Measurements from ENCODE around the gene COL26A1. TPM values are rescaled to one million over a fixed set of nuclear protein-coding genes. Genes with fewer than 3 reads are reported as not detected.

Gene COL26A1
- total RNA-seq, 2 donors from 2014 or later: 0.14 TPM; not detected in 1

DNA sequence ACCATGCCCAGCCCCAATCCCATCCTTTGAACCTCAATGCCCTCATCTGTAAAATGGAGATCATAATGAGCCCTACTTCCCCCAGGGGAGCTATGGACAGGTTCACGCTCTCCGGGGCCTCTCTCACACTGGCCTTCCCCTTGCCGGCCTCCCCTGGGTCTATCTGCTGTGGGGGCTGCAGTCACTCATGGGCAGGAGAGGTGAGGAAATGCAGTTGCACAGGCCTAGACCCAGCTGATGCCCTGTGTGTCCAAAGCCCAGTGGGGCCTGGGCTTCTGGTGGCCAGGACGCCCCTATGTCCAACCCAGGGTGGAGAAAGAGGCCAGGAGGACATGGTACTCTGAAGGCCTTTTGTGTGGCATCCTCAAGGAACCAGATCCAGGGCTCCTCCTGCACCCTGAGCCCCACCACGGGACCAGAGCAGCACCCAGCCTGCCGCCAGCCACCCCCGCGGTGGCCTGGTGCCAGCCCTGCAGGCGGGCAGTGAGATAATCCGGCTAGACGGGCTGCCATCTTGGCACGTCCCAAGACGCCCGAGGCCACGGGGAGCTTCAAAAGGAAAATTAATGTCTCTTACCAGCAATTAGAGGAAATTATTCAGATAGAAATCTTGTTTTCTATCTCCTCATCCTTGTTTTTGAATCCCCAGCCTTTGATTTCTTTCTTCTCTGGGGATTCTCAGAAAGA lies 227.4 kb downstream of the COL26A1 start:
- Histone ChIP-seq H3K9me3 (no peaks in the 10 kb centered on the region), H3K4me3 (no peak overlapping the region), H3K27ac (no peak overlapping the region), H3K36me3 (no peaks in the 10 kb centered on the region), H3K27me3 (replicated peaks; ENCODE audit: insufficient read depth) (no peaks in the 10 kb centered on the region), H3K4me1 (ENCODE audit: control insufficient read depth in 1 of 2, low read depth in 2 of 2) (no peaks in the 10 kb centered on the region)
- no peak for DNase-seq (ENCODE audit: low spot score)
- TF ChIP-seq, protein P1, sequence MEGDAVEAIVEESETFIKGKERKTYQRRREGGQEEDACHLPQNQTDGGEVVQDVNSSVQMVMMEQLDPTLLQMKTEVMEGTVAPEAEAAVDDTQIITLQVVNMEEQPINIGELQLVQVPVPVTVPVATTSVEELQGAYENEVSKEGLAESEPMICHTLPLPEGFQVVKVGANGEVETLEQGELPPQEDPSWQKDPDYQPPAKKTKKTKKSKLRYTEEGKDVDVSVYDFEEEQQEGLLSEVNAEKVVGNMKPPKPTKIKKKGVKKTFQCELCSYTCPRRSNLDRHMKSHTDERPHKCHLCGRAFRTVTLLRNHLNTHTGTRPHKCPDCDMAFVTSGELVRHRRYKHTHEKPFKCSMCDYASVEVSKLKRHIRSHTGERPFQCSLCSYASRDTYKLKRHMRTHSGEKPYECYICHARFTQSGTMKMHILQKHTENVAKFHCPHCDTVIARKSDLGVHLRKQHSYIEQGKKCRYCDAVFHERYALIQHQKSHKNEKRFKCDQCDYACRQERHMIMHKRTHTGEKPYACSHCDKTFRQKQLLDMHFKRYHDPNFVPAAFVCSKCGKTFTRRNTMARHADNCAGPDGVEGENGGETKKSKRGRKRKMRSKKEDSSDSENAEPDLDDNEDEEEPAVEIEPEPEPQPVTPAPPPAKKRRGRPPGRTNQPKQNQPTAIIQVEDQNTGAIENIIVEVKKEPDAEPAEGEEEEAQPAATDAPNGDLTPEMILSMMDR (IDR thresholded peaks at IDR 0.05): no peak
- ATAC-seq (ENCODE audit: insufficient number of reproducible peaks, low FRiP score, low read depth): no peak

DNA sequence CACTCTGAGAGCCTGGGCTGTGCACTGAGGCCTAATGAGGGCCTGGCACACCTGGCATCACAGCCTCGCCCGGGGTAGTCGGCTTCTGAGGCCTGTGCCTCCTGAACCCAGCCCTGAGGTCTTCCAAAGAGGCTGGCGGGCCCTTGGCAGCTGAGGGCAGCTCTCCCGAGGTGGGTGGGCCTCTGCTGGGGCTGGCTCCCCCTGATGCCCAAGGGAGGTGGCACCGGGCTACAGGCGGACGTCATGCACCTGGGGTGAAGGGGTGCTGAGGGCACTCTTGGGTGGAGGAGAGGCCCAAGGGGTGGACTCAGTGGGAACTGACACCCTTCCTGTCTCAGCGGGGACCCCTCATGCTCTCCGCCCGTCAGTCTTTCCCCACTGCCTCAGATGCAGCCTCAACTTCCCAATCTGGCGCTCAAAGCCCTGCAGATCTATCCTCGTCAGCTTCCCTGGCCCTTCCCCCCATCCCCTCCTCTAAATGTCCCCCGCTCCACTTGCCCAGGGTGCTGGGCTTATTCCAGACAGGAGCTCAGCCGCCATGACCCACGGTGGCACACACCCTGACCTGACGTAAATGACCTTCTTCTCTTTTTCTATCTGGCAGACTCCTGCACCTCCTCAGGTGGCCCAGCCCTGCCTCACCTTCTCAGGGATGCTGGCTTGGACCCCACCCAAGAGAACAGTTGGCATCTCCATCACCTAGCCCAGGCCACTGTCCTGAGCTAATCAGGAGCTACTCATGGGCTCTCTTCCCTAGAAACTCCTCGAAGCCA lies 228.2 kb downstream of the COL26A1 start:
- no peak overlapping the region for H3K27ac ChIP-seq
- H3K4me1 ChIP-seq (ENCODE audit: control insufficient read depth in 1 of 2, low read depth in 2 of 2): no peaks in the 10 kb centered on the region
- H3K36me3 ChIP-seq: no peaks in the 10 kb centered on the region
- no peak overlapping the region for H3K4me3 ChIP-seq
- TF ChIP-seq, protein P1 (IDR thresholded peaks at IDR 0.05): no peak
- H3K9me3 ChIP-seq: no peaks in the 10 kb centered on the region
- ATAC-seq (ENCODE audit: insufficient number of reproducible peaks, low FRiP score, low read depth): no peak
- no peak for DNase-seq (ENCODE audit: low spot score)
- H3K27me3 ChIP-seq (replicated peaks; ENCODE audit: insufficient read depth): no peaks in the 10 kb centered on the region

- ATAC-seq (ENCODE audit: insufficient number of reproducible peaks, low FRiP score, low read depth) (no peak), DNase-seq (ENCODE audit: low spot score) (no peak)
- Histone ChIP-seq H3K27me3 (replicated peaks; ENCODE audit: insufficient read depth) (no peaks in the 10 kb centered on the region), H3K4me3 (no peak overlapping the region), H3K4me1 (ENCODE audit: control insufficient read depth in 1 of 2, low read depth in 2 of 2) (no peaks in the 10 kb centered on the region), H3K9me3 (no peaks in the 10 kb centered on the region), H3K36me3 (no peaks in the 10 kb centered on the region), H3K27ac (no peak overlapping the region)
- TF ChIP-seq, protein P1 (IDR thresholded peaks at IDR 0.05): no peak
Measured at GRCh38 chr7:101591504-101591903, 228.8 kb downstream of the COL26A1 start.

GRCh38 chr7:101593556-101593955 lies 230.9 kb downstream of the COL26A1 start:
- H3K9me3 ChIP-seq: no peaks in the 10 kb centered on the region
- no peak for ATAC-seq (ENCODE audit: insufficient number of reproducible peaks, low FRiP score, low read depth)
- no peak for DNase-seq (ENCODE audit: low spot score)
- no peak overlapping the region for H3K4me3 ChIP-seq
- H3K36me3 ChIP-seq: no peaks in the 10 kb centered on the region
- H3K27ac ChIP-seq: no peak overlapping the region
- TF ChIP-seq, protein P1 (IDR thresholded peaks at IDR 0.05): no peak
- H3K4me1 ChIP-seq (ENCODE audit: control insufficient read depth in 1 of 2, low read depth in 2 of 2): no peaks in the 10 kb centered on the region
- no peaks in the 10 kb centered on the region for H3K27me3 ChIP-seq (replicated peaks; ENCODE audit: insufficient read depth)

DNA sequence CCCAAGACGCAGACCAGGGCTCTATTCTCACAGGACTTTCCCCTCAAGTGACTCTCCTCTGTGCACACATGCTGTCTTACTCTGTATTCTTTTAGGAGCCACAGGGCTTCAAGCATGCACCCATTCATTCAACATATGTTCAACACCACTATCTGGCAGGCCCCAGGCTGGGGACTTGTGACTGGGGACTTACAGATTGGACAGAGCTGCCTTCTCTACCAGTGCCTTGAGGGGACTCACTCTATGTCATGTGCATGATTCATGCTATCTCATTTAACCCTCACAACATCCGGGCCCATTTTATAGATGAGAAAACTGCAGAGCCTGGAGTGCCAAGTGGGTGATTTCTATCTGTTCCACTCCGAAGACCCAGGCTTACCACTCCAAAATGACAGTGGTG lies 232.1 kb downstream of the COL26A1 start:
- no peaks in the 10 kb centered on the region for H3K9me3 ChIP-seq
- no peak overlapping the region for H3K27ac ChIP-seq
- H3K27me3 ChIP-seq (replicated peaks; ENCODE audit: insufficient read depth): no peaks in the 10 kb centered on the region
- H3K4me3 ChIP-seq: no peak overlapping the region
- DNase-seq (ENCODE audit: low spot score) (no peak), ATAC-seq (ENCODE audit: insufficient number of reproducible peaks, low FRiP score, low read depth) (no peak)
- no peaks in the 10 kb centered on the region for H3K36me3 ChIP-seq
- TF ChIP-seq, protein P1 (IDR thresholded peaks at IDR 0.05): no peak
- no peaks in the 10 kb centered on the region for H3K4me1 ChIP-seq (ENCODE audit: control insufficient read depth in 1 of 2, low read depth in 2 of 2)
